Parathyroid adenoma (tissue), 2 donors: ENCODE data around the gene JADE2.
A peak's percentile ranks its signal among the peaks of the same experiment; 100 is the strongest.

Source experiments
- H2AFZ ChIP-seq: fragments of 300-600 bp; sonication (generic); one replicate; pipeline ENCODE4 v1.7.0; 2017; ENCODE audit warnings: antibody characterized with exemption, mild to moderate bottlenecking
- H3K27ac ChIP-seq: fragments of 300-600 bp; sonication (generic); one replicate; pipeline ENCODE4 v1.7.0; 2017
- H3K27me3 ChIP-seq: fragments of 300-600 bp; sonication (generic); one replicate; pipeline ENCODE4 v1.7.0; 2017; ENCODE audit warnings: low read length; ENCODE audit not compliant: control insufficient read depth, insufficient read depth
- H3K36me3 ChIP-seq: fragments of 300-600 bp; sonication (generic); one replicate; pipeline ENCODE4 v1.7.0; 2017; ENCODE audit warnings: low read length; ENCODE audit not compliant: control insufficient read depth, insufficient read depth
- H3K4me1 ChIP-seq: fragments of 300-600 bp; sonication (generic); one replicate; pipeline ENCODE4 v1.7.0; 2017; ENCODE audit warnings: control low read depth
- H3K4me2 ChIP-seq: fragments of 300-600 bp; sonication (generic); one replicate; pipeline ENCODE4 v1.7.0; 2017; ENCODE audit warnings: low read length
- H3K4me3 ChIP-seq: fragments of 300-600 bp; sonication (generic); one replicate; pipeline ENCODE4 v1.7.0; 2017; ENCODE audit warnings: low read depth, low read length
- H3K79me2 ChIP-seq: fragments of 300-600 bp; sonication (generic); one replicate; pipeline ENCODE4 v1.7.0; 2017; ENCODE audit warnings: control low read depth
- H3K9ac ChIP-seq: fragments of 300-600 bp; sonication (generic); one replicate; pipeline ENCODE4 v1.7.0; 2017; ENCODE audit warnings: mild to moderate bottlenecking
- H3K9me3 ChIP-seq: fragments of 300-600 bp; sonication (generic); one replicate; pipeline ENCODE4 v1.7.0; 2017; ENCODE audit warnings: low read length; ENCODE audit not compliant: control insufficient read depth
- CTCF ChIP-seq: fragments of 300-600 bp; sonication (generic); IDR thresholded peaks from one replicate; pipeline ENCODE4 v1.7.0; 2017; ENCODE audit warnings: antibody characterized with exemption, mild to moderate bottlenecking
- donor health status: primary hyperparathyroidism.

The JADE2 gene

DNA sequence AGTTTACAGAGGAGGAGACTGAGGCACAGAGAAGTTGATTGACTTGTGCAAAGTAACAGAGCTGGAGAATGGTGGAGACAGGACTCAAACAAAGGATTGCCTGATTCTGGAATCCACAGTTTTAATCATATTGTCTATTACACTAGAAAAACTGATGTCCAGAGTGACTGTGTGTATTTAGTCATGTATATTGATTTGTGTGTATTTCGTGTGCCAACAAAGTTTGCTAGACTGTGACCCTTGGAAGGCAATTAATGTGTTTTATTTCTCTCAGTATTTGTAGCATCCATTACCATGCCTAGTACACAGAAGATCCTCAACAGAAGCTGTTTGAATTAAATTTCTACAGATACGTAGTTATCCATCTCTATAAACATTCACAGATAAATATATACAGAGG is 5.5 kb upstream of the JADE2 start:
- Histone ChIP-seq H3K4me2 (no peak overlapping the region), H3K4me3 (no peak overlapping the region), H3K4me1 (peaks cover 7% of the 10 kb centered on the region), H3K9ac (no peak overlapping the region), H3K79me2 (no peaks in the 10 kb centered on the region), H3K27me3 (no peaks in the 10 kb centered on the region), H3K27ac (no peak overlapping the region), H3K36me3 (no peaks in the 10 kb centered on the region), H3K9me3 (no peaks in the 10 kb centered on the region), H2AFZ (no peak overlapping the region)
- no peak for TF ChIP-seq CTCF

DNA sequence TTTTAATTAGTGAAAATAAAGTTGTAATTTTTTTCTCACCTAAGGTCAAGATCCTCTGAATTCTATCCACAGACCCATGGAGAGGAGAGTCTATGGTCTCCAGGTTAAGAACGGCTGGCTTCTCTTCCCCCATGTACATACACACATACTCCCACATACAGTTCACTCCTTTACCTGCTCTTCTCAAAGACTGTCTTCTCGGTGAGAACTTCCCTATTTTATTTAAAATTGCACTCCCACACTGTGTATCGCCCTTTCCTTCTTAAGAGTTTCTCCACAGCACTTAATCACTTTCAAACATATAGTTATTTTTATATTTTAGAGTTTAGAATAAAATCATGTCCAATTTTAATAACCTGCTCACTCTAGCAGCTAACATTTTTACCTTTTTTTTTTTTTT is 3.6 kb upstream of the JADE2 start:
- H3K79me2 ChIP-seq, result no peaks in the 10 kb centered on the region
- H2AFZ ChIP-seq, result no peak overlapping the region
- TF ChIP-seq CTCF, result no peak
- no peaks in the 10 kb centered on the region for H3K9me3 ChIP-seq
- no peak overlapping the region for H3K27ac ChIP-seq
- peaks cover 7% of the 10 kb centered on the region for H3K4me1 ChIP-seq
- H3K9ac ChIP-seq, result no peak overlapping the region
- H3K4me3 ChIP-seq, result no peak overlapping the region
- H3K4me2 ChIP-seq, result no peak overlapping the region
- no peaks in the 10 kb centered on the region for H3K36me3 ChIP-seq
- no peaks in the 10 kb centered on the region for H3K27me3 ChIP-seq

DNA sequence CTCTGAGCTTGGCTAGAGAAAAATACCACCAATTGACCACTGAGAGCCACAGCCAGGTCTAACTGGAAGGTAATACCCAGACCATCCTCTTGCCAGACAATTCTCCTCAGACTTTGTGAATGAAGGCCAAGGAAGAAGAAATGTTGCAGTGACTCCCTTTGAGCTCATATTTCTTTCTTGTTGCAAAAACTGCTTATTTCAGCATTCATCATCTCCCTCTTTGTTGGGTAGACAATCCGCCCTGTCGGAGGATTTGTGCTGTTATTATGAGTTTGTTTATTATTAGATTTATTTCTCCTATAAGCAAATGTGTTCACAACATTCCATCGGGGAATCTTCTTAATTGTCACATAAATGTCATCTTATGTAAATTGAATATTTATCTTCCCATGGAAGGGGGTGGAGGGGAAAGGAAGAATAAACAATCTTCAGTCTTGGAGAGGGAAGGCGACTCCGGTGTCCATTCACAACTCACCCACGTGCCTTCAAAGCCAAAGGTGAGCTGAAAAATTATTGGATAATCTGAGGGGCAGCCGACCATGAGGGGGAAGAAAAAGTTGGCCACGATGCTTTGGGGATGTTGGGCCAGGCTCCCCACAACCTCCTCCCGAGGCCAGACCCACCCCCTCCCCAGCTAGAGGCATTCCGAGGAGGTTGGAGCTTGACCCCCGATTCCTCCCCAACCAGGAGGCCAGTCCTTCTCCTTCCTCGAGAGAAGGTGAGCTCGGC is 1.8 kb upstream of the JADE2 start:
- peaks cover 17% of the 10 kb centered on the region for H3K4me1 ChIP-seq
- peak overlapping the region; percentile 100 for H3K27ac ChIP-seq
- H3K79me2 ChIP-seq, result peaks cover 12% of the 10 kb centered on the region
- TF ChIP-seq CTCF, result no peak
- H3K9ac ChIP-seq, result peak overlapping the region; percentile 100
- H3K4me3 ChIP-seq, result peak overlapping the region; percentile 100
- no peaks in the 10 kb centered on the region for H3K27me3 ChIP-seq
- peak overlapping the region; percentile 77 for H2AFZ ChIP-seq
- no peaks in the 10 kb centered on the region for H3K9me3 ChIP-seq
- no peaks in the 10 kb centered on the region for H3K36me3 ChIP-seq
- H3K4me2 ChIP-seq, result peak overlapping the region; percentile 100

DNA sequence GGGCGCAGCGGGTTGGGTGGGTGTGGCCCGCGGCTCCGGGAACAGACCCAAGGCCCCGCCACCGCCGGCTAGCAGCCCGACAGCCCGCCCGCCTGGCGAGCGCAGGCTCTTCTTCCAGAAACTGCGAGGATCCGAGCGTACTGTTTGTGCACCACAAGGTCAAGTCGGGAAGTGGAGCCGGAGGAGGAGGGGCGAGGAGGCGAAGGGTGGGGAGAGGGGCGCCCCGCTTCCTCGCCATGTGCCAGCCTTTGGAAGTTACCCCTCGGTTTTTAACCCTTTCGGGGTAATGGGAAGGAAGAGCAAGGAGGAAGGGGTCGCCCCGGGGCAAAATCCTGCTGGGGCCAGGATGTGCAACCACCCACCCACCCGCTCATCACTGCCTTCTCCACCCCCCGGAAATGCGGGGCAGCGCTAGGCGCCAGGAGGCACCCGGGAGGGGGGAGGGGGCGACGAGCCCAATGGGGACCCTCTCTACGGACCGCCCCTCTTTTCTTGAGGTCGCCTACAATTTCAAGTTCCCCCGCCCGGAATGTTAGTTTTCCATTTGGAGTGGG is 1.1 kb upstream of the JADE2 start:
- peaks cover 18% of the 10 kb centered on the region for H3K79me2 ChIP-seq
- H3K9me3 ChIP-seq, result no peaks in the 10 kb centered on the region
- H3K27ac ChIP-seq, result peak overlapping the region; percentile 100
- peaks cover 20% of the 10 kb centered on the region for H3K4me1 ChIP-seq
- peak overlapping the region; percentile 77 for H2AFZ ChIP-seq
- H3K4me2 ChIP-seq, result peak overlapping the region; percentile 100
- H3K4me3 ChIP-seq, result peak overlapping the region; percentile 100
- no peaks in the 10 kb centered on the region for H3K36me3 ChIP-seq
- H3K27me3 ChIP-seq, result no peaks in the 10 kb centered on the region
- H3K9ac ChIP-seq, result peak overlapping the region; percentile 100
- peak; percentile 23 for TF ChIP-seq CTCF
